ENCODE results near the gene TICAM1.
A peak's percentile ranks its signal among the peaks of the same experiment; 100 is the strongest.
"Not testable (repeated sequence)": the region's sequence is repeated elsewhere in the genome, so short reads cannot be mapped to it uniquely, and the experiment has no call there.

The TICAM1 gene

GRCh38 chr19:4803736-4804695, 27.5 kb downstream of the TICAM1 start:
- TF ChIP-seq CTCF (IDR thresholded peaks at IDR 0.05; ENCODE audit: low read depth, low read length): peak; percentile 84
- H3K4me3 ChIP-seq (ENCODE audit: low read depth, low read length): no peak overlapping the region
- DNase-seq (ENCODE audit: low read depth, low spot score): peak; percentile 43
- in situ Hi-C loops (cut with HindIII; ENCODE audit: low sequenced_read_pairs): no loop called here

DNA sequence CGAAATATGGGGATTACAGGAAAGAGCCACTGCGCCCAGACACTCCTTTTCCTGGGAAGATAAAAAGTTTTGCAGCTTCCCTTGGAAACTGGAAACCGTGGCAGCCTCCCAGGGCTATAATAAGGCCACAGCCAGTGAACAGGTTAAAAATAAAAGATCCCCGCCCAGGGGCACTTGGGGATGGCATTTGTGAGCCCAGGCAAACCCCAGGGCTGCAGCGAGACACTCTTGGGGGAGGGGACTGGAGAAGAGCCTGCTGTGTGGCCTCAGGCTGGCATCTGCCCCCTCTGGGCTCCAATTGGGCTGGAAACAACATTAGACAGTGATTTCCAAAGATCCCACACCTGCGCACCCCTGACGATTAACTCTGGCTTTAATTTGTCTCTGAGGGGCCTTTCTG, 28.8 kb downstream of the TICAM1 start:
- no peak overlapping the region for H3K4me3 ChIP-seq (ENCODE audit: low read depth, low read length)
- in situ Hi-C loops (cut with HindIII; ENCODE audit: low sequenced_read_pairs): no loop called here
- no peak for TF ChIP-seq CTCF (IDR thresholded peaks at IDR 0.05; ENCODE audit: low read depth, low read length)
- no peak for DNase-seq (ENCODE audit: low read depth, low spot score)

DNA sequence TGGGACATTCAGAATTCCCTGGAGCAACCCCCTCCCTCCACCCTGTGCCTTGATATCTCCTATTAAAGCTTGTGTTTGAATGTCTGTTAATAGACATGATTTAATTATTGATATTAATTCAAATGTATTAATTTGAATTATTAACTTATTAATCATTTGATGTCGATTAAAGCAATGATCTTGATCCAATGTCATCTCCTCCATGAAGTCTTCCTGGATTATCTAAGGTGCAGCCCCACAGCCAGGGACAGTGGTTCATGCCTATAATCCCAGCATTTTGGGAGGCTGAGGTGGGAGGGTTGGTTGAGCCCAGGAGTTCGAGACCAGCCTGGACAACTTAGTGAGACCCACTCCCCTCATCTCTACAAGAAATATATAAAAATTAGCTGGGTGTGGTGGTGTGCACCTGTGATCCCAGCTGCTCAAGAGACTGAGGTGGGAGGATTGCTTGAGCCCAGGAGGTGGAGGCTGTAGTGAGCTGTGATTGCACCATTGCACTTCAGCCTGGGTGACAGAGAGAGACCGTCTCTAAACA, 30.4 kb downstream of the TICAM1 start:
- no peak for DNase-seq (ENCODE audit: low read depth, low spot score)
- in situ Hi-C loops (cut with HindIII; ENCODE audit: low sequenced_read_pairs): no loop called here
- TF ChIP-seq CTCF (IDR thresholded peaks at IDR 0.05; ENCODE audit: low read depth, low read length): no peak
- no peak overlapping the region for H3K4me3 ChIP-seq (ENCODE audit: low read depth, low read length)

DNA sequence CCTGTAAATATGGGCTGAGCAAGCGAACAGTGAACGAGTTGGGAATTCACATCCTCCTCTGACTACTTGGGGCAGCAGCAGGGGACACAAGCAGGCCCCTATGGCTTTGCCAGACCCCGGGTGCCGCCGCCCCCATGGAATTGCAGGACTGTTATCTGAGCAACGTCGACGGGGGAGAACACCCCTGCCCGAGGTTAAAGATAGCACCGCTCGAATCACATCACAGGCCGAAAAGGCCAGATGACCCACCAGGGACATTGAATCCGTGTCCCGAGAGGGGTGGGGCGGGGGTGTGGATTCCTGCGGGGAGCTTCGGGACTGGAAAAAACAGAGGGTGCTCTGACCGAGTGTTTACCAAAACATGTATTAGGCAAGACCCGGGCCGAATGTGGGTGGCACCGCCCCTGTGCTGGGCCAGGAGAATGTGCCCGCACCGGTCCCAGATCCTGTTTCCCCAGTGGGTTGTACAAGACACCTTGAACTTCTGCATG, 30.9 kb downstream of the TICAM1 start:
- no peak for DNase-seq (ENCODE audit: low read depth, low spot score)
- in situ Hi-C loops (cut with HindIII; ENCODE audit: low sequenced_read_pairs): no loop called here
- no peak overlapping the region for H3K4me3 ChIP-seq (ENCODE audit: low read depth, low read length)
- no peak for TF ChIP-seq CTCF (IDR thresholded peaks at IDR 0.05; ENCODE audit: low read depth, low read length)

GRCh38 chr19:4795400-4795799, 36.1 kb downstream of the TICAM1 start:
- in situ Hi-C loops (cut with HindIII; ENCODE audit: low sequenced_read_pairs): no loop called here
- no peak for DNase-seq (ENCODE audit: low read depth, low spot score)
- H3K4me3 ChIP-seq (ENCODE audit: low read depth, low read length): no peak overlapping the region
- no peak for TF ChIP-seq CTCF (IDR thresholded peaks at IDR 0.05; ENCODE audit: low read depth, low read length)

GRCh38 chr19:4794971-4795370, 36.5 kb downstream of the TICAM1 start:
- DNase-seq (ENCODE audit: low read depth, low spot score): no peak
- in situ Hi-C loops (cut with HindIII; ENCODE audit: low sequenced_read_pairs): no loop called here
- TF ChIP-seq CTCF (IDR thresholded peaks at IDR 0.05; ENCODE audit: low read depth, low read length): no peak
- no peak overlapping the region for H3K4me3 ChIP-seq (ENCODE audit: low read depth, low read length)

- in situ Hi-C loops (cut with HindIII; ENCODE audit: low sequenced_read_pairs); H3K4me3 ChIP-seq (ENCODE audit: low read depth, low read length); DNase-seq (ENCODE audit: low read depth, low spot score): not testable (repeated sequence)
Measured at GRCh38 chr19:4793278-4793677, 38.2 kb downstream of the TICAM1 start.

- H3K4me3 ChIP-seq (ENCODE audit: low read depth, low read length); in situ Hi-C loops (cut with HindIII; ENCODE audit: low sequenced_read_pairs); DNase-seq (ENCODE audit: low read depth, low spot score): not testable (repeated sequence)
Measured at GRCh38 chr19:4792866-4793195, 38.7 kb downstream of the TICAM1 start.

- DNase-seq (ENCODE audit: low read depth, low spot score); in situ Hi-C loops (cut with HindIII; ENCODE audit: low sequenced_read_pairs): not testable (repeated sequence)
- peak overlapping the region; percentile 76 for H3K4me3 ChIP-seq (ENCODE audit: low read depth, low read length)
Measured at GRCh38 chr19:4792019-4792865, 39.3 kb downstream of the TICAM1 start.

All from astrocyte of the spinal cord (primary cell).